ENCODE measurements around the gene SLC19A1. TPM values are rescaled to one million over a fixed set of nuclear protein-coding genes. Genes with fewer than 3 reads are reported as not detected.

Gene SLC19A1
- total RNA-seq, 4 donors from 2014 or later = 6.5 to 18.3 (median 8.1) TPM

GRCh38 chr21:45536301-45537081 is 5.7 kb downstream of the SLC19A1 start:
- no peak for TF ChIP-seq CTCF (IDR thresholded peaks at IDR 0.05; ENCODE audit: low read depth)

DNA sequence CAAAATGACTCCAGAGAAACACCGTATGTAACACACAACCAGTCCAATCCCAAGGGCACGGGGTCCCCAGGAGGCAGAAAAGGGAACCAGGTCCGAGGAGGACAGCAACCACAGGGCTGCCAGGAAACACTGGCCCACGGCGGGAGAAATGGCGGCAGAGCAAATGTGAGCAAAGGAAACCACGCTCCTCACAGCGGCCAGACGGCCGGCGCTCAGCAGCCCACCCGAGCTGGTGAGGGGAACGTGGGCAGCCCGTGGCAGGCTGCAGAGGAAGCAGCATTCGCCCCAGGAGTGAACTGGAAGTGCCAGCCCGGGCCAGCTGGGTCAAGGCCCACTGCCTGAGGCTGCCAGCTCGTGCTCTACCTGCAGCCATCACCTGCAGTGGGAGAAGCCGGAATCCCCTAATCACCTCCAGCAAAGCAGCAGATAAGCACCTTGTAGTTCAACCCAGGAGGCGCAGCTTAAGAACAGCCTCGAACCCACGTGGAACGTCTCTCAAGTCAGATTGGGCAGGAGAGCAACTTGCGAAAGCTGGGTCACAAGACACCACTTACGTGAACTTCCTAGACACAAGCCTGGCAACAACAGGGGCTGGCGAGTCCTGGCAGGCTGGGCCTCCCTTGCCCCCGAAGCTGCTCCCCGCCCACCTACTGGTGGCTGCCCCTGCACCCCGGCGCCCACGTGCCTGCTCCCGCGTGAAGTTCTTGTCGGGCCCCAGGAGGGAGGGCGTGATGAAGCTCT is 6.7 kb downstream of the SLC19A1 start:
- no peak for TF ChIP-seq CTCF (IDR thresholded peaks at IDR 0.05; ENCODE audit: low read depth)

GRCh38 chr21:45534636-45535331 is 7.5 kb downstream of the SLC19A1 start:
- no peak for TF ChIP-seq CTCF (IDR thresholded peaks at IDR 0.05; ENCODE audit: low read depth)

DNA sequence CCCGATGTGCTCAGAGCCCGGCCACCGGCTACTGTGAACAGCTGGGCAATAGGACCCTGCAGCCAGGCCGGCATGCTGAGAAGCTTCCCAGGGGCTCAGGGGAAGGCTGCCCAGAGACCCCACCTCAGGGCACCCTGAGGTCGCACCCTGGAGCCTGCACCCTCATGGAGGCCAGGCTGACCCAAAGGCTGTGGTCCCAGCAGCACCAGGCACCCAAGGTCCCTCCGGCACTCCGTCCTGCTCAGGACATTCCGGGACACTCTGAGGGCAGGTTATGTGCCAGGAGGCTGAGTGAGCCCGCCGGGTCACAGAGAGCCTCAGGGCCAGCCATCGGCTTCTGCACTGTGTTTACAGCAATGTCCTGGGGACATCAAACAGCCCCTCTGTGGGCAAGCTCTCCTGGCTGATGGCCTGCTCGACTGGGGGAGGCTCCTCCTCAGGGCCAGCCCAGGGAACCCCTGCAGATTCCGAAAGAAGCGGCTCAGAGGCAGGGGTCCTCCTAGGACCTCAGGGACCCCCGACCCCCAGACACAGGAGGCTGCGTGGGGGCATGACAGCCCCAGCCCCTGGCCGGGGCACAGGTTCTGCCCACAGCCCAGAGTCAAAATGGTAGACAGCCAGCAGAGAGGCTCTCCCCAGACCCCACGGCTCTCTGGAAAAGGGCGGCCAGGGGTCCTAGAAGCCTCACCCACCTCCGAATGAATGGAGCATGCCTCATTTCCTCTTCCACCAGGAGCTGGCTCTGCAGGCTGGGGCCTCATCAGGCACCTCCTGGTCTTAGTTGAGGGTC is 8.2 kb downstream of the SLC19A1 start:
- TF ChIP-seq CTCF (IDR thresholded peaks at IDR 0.05; ENCODE audit: low read depth) = no peak

DNA sequence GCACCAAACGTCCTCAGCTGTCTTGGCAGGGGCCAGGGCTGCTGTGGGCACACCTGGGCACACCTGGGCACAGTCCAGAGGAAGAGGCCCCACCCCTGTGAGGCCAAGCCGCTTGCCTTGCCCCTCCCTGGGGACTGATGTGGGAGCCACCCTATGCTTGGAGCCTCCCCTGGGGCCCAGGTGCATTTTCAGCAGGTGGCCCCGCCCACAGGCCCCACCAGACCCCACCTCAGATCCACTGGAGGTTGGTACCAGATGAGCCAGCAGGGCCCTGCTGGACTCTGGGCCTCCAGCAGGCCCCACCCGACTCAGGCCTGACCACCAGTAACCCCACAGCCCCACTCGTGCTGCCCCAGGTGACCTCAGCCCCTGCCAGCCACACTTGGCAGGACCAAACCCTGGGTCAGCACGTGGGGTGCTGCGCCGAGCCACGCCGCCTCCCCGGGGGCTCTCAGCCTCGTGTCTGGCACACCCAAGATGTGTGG is 8.8 kb downstream of the SLC19A1 start:
- TF ChIP-seq CTCF (IDR thresholded peaks at IDR 0.05; ENCODE audit: low read depth) = no peak

DNA sequence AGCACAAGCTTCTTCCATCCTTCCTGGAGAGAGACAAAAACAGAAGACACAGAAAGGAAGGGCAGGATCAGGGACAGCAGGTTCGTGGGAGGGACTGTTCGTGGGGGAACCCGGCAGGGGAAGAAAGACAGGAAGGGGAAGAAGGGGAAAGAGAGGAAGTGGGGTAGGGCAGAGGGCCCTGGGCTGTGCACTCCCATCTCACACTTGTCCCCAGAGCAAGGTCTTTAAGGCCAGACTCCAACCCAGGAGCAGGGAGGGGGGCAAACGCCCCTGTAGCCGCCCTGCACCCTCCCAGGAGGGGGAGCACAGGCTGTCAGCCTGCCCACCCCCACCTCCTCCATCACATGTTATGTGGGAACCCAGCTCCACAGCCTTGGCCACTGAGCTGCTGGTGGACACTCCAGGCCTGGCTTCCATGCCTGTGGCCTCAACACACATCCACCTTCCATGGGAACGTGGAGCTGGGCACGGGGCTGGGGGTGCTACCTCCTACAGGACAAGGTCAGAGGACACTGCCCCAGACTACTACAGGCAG is 9.3 kb downstream of the SLC19A1 start:
- no peak for TF ChIP-seq CTCF (IDR thresholded peaks at IDR 0.05; ENCODE audit: low read depth)

Measured in subcutaneous adipose tissue (tissue), 4 donors.